HCEC 1CT (cell line): ENCODE measurements around the gene RNF121.

Source experiments
- DNase-seq: peaks from one replicate; pipeline ENCODE4 v3.0.0-alpha.2; 2017

Gene RNF121

GRCh38 chr11:71991494-71991893, 62.6 kb downstream of the RNF121 start:
- no peak for DNase-seq

GRCh38 chr11:71992136-71992730, 63.4 kb downstream of the RNF121 start:
- DNase-seq = no peak

GRCh38 chr11:71994786-71995185, 65.9 kb downstream of the RNF121 start:
- DNase-seq = no peak

GRCh38 chr11:71995726-71996291, 67.0 kb downstream of the RNF121 start:
- no peak for DNase-seq

- DNase-seq = no peak
Observed at GRCh38 chr11:71996517-71996916, 67.7 kb downstream of the RNF121 start.

- no peak for DNase-seq
Observed at GRCh38 chr11:71996946-71997345, 68.1 kb downstream of the RNF121 start.

- DNase-seq = no peak
Observed at GRCh38 chr11:71997594-71997993, 68.7 kb downstream of the RNF121 start.

- DNase-seq = no peak
Observed at GRCh38 chr11:71998061-71998460, 69.2 kb downstream of the RNF121 start.

GRCh38 chr11:71998649-71999310, 69.9 kb downstream of the RNF121 start, which contains the start of gene IL18BP:
Gene IL18BP (plus strand): TSS chr11:71998909. CDS start chr11:71999985, 1,076 bp downstream.
- no peak for DNase-seq

- peak; percentile 9 for DNase-seq
Observed at GRCh38 chr11:71999362-71999761, 70.5 kb downstream of the RNF121 start.

GRCh38 chr11:71999798-72000197, 71.0 kb downstream of the RNF121 start:
- no peak for DNase-seq

- no peak for DNase-seq
Observed at GRCh38 chr11:72000202-72000867, 71.5 kb downstream of the RNF121 start.

- DNase-seq = no peak
Observed at GRCh38 chr11:72001285-72001684, 72.4 kb downstream of the RNF121 start.

- DNase-seq = no peak
Observed at GRCh38 chr11:72001834-72002591, 73.2 kb downstream of the RNF121 start.

- no peak for DNase-seq
Observed at GRCh38 chr11:72002841-72003775, 74.3 kb downstream of the RNF121 start.

- no peak for DNase-seq
Observed at GRCh38 chr11:72003776-72004171, 74.9 kb downstream of the RNF121 start.

GRCh38 chr11:72004515-72005346, 75.9 kb downstream of the RNF121 start:
- DNase-seq = no peak

GRCh38 chr11:72005347-72006260, 76.8 kb downstream of the RNF121 start:
- no peak for DNase-seq

- DNase-seq = no peak
Observed at GRCh38 chr11:72006309-72007088, 77.7 kb downstream of the RNF121 start.
